Dermis blood vessel endothelial cell (primary cell): ENCODE data around the gene PYROXD2. TPM values are rescaled to one million over a fixed set of nuclear protein-coding genes. Genes with fewer than 3 reads are reported as not detected.

ENCODE experiments used
- DNase-seq: peaks from one replicate; pipeline ENCODE4 v3.0.0; 2010
- total RNA-seq: library from RNA; depleted of rRNA; stranded (reverse); fragments of >200 nt; gene quantifications from 2 replicates; pipeline ENCODE4 v1.2.3, GENCODE V29; 2014

Gene PYROXD2
- total RNA-seq, 1 donor from 2014 or later: 3.6 TPM

DNA sequence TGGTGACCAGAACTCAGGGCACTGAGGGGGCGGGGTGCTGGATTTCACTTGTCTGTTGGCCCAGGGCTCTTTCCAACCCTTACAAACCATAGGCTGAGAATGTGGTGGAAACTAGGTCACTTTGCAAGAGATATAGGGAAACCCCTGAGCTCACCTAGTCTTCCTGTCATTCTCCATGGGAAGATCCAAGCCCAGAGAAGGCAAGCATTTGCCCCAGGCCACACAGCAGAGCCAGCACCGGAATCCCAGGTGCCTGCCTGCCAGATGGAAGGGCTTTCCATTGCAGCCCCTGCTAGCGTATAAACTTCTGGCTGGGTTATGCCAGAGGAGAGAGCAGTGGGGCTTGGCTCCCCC is 427 bp downstream of the PYROXD2 start:
- no peak for DNase-seq

DNA sequence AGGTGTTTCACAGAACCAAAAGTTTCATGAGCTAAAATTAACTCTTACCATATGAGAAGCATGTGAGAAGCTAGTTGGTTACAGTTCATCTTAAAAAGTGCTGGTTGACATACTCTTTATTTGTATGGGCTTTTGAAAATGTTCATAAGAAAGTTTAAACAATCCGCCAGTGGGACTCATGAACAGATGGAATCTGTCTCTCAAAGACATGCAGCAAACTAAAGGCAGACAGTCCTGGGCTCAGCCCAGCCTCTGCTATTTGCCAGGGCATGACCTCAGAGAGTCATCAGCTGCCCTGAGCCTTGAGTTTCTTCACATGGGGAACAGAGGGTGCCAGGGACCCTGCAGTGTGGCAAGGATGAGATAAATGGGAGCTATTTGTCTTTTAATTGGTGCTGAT is 3.2 kb downstream of the PYROXD2 start:
- DNase-seq: no peak

DNA sequence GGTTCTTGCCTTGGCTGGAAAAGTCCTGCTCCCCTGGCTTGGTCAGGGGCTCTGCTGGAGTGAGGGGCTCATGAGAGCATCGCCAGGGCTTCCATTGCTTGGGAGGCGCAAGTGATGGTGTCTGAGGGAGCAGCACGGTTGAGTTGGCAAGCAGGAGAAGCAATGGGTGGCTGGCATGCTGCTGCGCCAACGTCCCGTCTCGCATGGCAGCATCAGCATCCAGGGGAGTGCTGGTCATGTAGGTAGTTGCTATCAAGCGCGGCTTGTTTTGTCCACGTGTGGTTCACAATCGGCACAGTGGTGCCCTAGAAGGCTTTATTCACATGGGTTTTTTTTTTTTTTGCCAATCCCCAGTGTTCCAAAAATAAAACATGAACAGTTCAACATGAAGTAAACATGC is 3.8 kb downstream of the PYROXD2 start:
- no peak for DNase-seq

DNA sequence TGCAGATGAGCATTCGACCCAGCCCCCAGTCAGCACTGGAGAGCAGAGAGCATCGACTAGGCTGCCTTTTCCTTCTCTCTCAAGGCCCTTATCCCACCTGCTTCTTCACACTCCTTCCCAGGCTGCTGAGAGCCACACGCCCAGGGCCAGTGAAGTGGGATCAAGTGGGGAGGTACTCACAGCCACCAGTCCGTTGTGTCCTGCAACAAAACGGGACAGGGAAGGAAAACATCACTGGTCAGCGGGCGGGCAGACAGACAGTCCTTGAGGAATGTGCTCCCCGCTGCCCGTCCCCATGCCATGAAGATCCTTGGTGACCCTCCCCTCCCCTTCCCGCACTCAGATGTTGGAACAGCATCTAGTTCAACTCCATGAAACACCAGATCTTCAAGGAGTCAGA is 4.2 kb downstream of the PYROXD2 start:
- DNase-seq: no peak

DNA sequence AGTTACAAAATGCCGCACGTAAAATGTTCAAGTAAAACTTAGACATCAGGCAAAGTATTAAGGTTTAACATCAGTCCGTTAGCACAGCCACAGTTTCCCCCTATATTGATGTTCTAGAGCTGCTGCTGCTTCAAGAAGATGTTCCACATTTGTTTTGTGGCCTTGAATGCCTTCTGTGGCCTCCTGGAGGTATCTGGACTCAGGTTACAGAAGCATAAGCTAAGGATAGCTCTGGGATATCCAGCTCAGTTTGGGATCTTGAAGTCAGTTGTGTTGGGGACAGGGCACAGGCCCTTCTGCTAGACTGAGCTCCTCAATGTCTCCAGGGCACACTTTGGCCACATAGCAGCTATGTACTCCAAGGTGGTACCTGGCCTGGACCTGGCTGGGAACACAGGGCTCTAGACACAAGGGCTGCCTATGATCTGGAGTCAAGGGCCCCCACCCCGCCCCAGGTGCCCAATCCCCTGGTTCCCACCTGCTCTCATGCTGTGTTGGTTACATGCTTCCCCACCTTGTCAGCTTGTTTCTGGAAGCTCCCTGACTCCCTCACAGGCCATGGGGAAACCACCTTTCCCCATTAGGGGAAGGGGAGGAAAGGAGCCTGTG is 4.7 kb downstream of the PYROXD2 start:
- no peak for DNase-seq

DNA sequence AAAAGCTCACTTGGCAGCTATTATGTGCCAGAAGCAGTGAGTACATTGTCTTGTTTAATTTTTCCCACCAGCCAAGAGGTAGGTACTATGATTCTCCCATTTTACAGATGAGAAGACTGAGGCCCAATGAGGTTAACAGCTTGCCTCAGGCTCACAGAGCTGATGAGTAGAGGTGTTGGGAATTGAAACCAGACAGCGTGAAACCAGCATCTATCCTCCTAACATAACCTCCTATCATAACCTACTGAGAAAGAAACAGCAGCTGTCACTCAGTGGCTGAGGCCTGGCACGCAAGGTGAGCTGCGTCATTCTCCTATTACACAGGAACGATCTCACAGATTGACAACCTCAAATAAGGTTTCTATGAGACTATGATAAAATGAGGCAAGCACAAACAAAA is 6.2 kb downstream of the PYROXD2 start:
- no peak for DNase-seq

DNA sequence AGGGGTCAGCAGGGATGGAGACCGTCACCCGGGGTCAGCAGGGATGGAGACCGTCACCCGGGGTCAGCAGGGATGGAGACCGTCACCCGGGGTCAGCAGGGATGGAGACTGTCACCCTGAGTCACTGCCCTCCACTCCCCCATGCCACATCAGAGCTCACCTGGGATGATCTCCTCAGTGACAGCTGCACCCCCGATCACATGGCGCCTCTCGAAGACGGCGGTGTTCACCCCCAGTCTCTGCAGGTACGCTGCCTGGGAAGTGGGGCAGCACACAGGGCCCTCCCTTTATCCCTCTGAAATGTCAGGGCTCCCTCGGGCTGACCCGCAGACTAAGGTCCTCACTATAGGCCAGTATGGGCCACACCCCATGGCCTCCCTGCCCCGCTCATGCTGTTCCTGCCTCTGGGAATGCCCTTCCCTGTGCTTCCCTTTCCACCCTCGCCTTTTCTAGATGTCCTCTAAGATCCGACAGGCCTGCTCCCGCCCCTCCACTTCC is 7.2 kb downstream of the PYROXD2 start:
- DNase-seq: no peak

DNA sequence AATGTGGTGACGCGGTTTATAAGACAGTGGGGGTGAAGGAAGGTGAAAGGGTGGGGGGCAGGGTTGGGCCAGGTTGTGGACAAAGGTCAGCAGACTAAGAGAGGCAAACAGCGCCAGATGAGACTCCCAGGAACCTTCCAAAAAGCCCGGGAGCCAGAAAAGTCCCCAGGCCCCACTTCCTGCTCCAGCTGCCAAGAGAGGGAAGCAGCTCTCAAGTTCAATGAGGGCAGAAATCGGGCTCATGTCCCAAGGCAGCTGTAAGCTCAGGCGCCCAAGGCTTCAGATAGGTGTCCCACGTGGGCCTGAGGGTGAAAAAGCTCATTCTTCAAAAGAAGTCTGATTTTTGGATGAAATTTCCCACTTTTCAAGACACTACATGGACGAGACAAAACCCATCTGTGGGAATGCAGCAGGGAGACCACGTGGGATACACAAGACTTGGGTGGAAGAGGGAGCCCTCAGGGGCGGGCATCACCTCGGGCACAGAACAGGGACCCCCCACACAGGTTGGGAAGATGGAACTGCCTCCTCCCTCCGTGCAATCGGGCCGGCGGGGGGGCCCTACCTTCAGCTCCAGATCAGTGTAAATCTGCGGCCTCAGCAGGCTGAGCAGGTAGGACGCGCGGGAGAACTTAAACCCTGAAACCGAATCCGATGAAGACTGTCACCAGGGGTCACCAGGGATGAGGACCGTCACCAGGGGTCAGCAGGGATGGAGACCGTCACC is 7.8 kb downstream of the PYROXD2 start:
- DNase-seq: no peak

DNA sequence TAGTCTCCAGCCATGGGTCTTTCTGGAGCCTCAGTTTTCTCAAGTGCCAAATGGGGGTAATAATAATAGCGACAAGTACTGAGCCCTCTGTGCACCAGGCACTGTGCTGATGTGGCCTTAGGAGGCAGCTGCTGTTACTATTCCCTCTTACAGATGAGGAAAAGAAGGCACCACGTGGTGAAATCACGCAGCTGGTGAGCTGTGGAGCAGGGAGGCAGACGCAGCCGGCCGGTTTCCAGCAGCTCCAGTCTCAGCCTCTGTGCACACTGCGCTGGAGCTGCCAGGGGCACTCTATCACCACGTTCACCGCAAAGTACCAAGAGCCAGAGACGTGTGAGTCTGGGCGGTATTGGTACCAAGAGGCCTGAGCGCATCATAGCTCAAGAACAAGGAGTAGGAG is 9.6 kb downstream of the PYROXD2 start:
- DNase-seq: no peak

DNA sequence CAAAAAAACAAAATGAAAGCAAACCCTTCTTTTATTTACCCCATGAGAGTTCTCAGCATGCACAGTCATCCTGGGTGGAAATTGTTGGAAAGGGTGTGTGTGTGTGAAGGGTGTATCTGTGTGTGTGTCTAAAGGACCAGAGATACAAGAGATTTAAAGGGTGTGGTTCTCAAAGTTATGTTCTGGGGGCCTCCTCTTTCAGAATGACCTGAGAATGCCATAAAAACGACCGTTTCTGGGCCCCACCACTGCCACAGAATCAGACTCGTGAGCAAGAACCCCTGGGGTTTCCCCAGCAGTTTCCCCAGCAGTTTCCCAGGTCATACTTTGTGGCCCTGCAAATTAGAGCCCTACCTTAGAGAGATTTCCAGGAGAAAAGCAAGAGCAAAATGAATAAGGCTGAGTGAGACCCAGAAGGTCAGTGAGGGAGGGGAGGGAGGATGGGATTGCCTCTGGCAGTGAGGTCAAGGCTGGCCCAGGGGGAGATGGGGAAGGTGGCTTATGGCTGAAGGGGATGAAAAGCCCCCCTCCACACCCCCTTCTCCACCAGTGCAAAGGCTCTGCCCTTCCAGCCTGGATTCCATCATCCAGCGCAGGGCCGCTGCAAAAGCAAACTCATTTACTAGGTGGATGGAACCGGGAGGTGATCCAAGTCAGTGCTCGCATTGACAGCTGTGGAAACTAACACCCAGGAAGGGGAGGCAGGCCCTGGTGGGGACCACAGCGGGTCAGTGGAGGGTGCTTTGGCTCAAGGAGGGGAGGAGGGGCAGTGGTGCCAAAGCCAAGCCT is 10.2 kb downstream of the PYROXD2 start:
- DNase-seq: no peak

DNA sequence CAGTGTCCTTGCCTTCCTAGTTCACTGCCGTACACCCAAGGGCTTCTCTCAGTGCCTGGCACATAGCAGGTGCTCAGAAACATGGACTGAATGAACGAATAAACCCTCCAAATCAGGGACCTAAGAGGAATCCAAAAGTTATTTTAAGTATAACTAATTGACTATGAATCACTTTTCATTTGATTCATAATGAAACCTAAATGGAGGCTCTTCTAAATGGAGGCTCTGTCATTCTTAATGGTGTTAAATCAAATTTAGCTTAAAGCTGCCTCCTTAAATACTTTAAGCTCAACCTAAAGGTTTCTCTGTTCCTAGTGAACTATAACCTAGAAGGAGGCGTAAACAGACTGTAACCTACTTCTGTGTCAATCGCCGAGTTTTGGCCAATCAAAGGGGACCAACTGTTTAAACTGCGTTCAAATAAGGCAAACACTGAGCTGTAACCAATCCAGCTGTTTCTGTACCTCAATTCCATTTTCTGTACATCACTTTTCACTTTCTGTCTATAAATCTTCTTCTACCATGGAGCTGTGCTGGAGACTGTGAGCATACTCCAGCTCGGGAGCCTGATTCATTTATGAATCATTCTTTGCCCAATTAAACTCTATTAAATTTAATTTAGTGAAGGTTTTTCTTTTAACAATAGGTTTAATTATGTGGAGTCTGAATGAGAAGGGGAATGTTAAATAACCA is 11.0 kb downstream of the PYROXD2 start:
- DNase-seq: no peak

DNA sequence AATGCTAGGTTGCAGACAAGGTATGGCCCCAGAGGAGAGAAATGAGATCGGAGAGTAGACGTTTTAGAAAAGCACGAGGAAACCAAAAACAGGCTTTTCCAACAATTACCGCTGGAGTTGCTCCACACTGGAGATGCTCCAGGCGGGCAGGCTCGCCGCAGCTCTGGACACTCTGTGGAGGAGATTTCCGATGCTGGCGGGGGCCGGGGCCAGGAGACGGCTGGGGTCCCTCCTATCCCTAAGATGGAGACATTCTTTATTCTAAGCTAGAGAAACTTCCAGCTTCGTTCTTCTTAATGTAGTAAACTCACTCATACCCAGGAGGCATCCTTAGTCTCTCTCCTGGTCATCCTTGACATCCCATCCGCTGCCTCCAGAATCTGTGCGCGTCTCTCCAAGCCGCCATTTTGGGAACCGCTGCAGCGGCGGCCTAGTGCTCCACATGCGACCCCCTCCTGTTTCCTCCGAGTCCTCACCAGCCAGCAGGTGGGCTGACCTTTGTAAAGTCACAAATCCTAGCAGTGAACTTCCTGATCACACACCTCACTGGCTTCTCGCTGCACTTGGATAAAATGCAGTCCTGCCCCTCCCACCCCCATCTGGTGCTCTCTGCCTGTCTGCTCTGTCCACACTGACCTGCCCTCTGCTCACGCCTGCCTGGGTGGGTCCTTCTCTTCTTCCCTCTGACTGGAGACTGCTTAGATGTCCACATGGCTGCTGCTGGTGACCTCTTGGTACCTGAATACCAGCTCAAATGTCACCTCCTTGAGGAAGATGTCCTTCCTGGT is 11.9 kb downstream of the PYROXD2 start:
- no peak for DNase-seq

DNA sequence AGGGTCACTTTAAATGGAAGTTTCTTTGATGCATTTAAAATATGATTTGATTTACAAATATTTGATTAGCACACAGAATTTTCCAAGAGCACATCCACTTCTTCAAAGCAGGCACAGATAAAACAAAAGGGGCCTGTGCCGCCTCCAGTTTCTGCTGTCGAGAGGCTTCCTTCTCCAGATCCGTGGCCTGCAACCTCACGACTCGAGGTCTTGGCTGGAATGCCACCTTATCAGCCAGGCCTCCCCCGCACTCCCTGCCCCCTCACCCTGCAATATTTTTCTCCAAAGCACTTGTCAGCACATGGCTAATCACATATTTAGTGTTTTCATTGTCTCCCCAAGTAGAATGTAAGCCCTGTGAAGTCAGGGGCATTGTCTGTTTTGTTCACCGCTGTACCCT is 12.5 kb downstream of the PYROXD2 start:
- DNase-seq: no peak

DNA sequence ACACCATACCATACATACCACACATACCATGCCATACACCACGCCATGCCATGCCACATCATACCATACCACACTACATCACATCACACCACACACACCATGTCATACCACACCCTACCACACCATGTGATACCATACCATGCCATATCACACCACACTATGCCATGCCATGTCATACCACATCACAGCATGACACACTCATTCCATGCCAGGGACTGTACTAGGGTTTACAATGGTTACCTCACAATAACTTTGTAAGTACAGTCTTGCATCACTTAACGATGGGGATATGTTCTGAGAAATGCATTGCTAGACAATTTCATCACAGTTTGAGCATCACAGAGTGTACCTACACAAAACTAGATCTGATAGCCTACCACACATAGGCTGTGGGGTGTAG is 14.5 kb downstream of the PYROXD2 start:
- DNase-seq: no peak

DNA sequence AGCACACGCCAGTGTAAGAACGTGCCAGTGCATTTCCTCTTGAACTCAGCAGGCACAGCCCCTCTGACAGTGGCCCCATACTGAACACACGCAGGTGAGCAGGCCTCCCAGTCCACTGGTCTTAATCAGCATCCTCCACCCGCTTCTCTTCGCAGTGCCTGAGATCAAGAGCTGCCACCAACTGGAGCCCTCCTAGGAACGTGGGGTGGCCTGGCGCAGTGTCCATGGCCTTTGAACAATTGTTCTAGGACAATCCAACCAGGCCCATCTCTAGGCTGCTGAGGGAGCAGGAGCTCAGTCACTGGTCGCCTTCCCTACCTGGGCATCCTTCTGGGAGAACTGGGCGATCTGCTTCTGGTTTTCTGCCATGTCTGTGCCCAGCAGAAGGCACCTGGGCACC is 15.2 kb downstream of the PYROXD2 start:
- no peak for DNase-seq

DNA sequence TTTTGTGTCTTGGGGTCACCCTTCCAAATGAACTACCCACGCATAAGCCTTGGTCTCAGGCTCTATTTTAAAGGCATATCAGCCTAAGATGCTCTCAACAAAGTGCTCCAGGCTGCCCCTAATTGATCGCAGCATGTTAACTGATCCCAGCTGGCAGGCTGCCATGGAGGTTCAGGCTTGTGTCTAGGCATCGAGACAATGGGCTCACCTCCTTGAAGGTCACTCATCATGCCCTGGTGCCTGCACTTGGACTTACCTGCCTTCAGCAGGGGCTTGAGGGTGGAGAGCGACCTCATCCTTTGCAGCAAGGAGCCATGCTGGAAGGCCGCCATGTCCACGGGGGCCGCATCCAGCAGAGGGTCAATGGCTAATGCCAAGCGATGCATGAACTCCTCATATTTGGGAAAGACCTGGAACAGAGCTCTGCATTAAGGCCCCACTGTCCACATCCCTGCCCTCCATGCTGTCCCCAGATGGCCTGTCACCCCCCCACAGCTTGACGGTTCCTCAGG is 17.8 kb downstream of the PYROXD2 start:
- no peak for DNase-seq

DNA sequence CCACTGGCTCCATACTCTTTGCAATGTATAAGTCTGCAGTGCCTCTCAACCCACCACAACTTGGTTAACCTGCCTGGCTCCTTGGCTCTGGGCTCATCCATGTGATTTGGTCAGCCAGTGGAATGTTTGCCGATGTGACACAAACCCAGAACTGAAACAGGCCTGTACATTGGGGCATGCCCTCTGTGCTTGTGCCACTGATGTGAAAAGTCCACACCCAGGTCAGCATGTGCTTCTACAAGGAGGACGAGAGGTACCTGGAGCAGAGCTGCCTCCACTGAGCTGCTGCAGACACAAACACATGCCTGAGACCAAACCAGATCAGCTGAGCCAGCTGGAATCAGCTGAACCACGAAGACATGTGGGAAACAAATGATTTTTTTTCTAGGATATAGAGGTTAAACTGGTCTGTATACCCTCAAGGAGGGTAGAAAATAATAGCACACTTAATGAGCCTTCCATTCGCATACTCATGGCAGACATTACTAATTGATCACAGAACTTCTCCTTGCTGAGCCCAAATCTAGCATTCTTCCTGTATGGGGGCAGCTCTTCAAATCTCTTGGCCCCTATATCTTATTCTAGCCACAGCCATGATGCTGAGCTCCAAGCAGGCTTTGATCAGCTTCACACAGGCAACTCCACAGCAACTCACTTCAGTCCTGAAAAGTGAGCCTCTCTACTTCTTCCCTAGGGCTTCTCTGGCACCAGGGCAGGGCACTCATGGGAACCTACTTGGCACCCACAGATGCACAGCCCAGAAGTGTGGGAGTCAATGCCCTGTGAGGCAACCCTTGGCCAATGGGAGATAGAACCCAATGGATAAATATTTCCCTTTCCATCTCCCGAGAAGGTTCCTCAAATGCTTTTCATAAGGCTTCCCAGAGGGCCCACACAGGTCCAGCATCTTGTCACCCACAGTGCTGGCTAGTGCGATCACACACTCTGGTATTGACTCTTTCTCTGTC is 18.6 kb downstream of the PYROXD2 start:
- no peak for DNase-seq

DNA sequence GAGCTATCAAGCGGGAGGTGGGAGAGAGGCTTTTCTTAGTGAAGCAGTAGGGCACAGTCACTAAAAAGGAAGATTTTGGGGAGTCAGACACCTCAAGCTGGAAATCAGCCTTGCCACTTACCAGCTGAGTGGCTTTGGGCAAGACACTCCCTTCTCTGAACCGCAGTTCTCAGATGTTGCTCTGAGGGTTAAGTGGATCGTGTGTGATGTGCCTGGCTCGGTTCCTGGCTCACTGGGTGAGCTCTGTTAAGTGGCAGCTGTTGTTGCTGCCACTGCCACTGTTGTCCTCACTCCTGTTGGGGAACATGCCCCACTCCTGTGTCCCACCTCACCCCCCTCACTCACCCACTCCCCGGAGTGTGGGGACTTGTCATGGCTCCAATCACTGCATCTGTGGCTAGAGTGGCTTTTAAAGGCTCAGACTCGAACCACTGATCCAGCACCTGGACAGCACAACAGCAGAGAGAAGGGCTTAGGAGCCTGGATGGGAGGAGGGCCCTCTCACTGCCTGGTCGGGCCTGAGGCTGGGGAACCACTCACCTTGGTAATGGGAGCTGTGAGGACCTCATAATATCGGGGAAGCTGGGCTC is 20.0 kb downstream of the PYROXD2 start:
- DNase-seq: no peak

DNA sequence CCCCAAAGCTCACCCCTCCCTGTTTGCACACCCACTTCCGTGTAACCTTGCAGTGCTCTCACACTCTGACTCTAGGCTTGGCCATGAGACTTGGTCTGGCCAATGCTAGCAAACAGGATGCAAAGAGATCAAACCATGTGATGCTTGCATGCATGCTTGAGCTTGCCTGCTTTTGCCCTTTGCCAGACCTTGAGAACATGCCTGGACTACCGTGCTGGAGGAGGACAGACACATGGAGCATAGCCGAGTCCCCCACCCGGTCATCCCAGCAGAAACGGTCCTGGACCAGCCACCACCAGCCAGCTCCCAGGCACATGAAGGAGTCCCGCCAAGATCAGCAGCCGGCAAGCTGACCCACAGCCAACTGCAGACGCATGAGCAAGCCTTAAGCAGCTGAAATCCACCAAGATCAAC is 23.4 kb downstream of the PYROXD2 start:
- DNase-seq: no peak

DNA sequence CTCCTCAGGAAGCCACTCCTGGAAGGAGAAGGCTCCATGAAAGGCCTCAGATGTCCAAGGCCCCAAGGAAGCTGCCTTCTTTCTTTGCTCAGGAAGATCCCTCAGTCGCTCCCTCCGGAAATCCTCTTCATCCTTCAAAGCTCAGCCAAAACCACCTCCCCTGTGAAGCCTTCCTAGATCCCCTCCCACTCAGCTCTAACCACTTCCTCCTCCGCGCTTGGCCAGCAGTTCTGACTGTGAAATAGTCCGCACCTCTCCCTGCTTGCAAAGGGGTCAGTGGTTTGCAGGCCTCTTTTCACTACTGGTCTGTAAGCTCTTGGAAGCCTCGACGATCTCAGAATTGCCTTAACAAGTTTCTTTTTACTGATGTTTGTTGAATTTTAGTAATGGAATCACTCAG is 23.9 kb downstream of the PYROXD2 start:
- no peak for DNase-seq

DNA sequence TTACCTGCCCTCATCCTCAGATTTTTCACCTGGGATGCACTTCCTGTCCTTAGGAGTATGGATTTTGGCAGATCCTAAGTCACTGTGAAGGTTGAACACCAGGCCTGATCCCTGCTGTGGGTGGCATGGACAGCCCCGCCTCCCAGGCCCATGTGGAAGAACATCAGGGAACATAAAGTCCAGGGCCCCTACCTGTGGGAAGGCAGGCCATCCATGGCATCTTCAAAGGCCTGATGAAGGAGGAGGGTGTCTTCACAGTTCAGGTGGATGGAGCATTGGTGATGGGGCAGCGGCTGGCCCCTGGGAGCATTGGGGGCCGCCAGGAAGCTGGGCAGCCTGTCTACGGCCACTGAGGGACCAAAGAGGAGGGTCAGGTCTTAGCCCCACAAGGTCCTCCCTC is 24.6 kb downstream of the PYROXD2 start:
- no peak for DNase-seq
